ENCODE data around the gene SRP19. TPM values are rescaled to one million over a fixed set of nuclear protein-coding genes. Genes with fewer than 3 reads are reported as not detected.

SRP19 gene
- total RNA-seq, 2 experiments from 2014 or later = 47.6 to 49.4 TPM

Other genes starting within 250 kb of the SRP19 start
- gene APC, start 123.4 kb upstream of the SRP19 start, total RNA-seq = 10 to 100 TPM; 20.1 to 22.3 TPM
- gene REEP5, start 60.9 kb downstream of the SRP19 start, total RNA-seq = 10 to 100 TPM; 44.3 to 50.4 TPM
- 100 to 1,000 TPM in 1 of 2 experiments, 10 to 100 TPM in 1; 94.0 to 101 TPM for gene DCP2, start 115.5 kb downstream of the SRP19 start, total RNA-seq

All from activated CD4-positive, alpha-beta T cell treated with anti-CD3 and anti-CD28 coated beads for 36 hours (primary cell).